KMS-11 (cell line): ENCODE results near the gene ZNF273.

ENCODE experiments used
- H2AFZ ChIP-seq: fragments of 200-600 bp; sonication (generic); 2 replicates; pipeline ENCODE4 v1.6.1; 2016; ENCODE audit warnings: antibody characterized with exemption, mixed run types, low read depth
- H3K27ac ChIP-seq: fragments of 200-600 bp; sonication (generic); 2 replicates; pipeline ENCODE4 v1.6.1; 2016; ENCODE audit warnings: mild to moderate bottlenecking, mixed run types
- H3K27me3 ChIP-seq: fragments of 200-600 bp; sonication (generic); 2 replicates; pipeline ENCODE4 v1.6.1; 2017; ENCODE audit warnings: mild to moderate bottlenecking, low read depth, mixed run types, moderate library complexity; ENCODE audit not compliant: insufficient read depth
- H3K36me3 ChIP-seq: fragments of 200-600 bp; sonication (generic); 2 replicates; pipeline ENCODE4 v1.6.1; 2017; ENCODE audit warnings: mild to moderate bottlenecking, mixed run types; ENCODE audit not compliant: insufficient read depth
- H3K4me1 ChIP-seq: fragments of 200-600 bp; sonication (generic); 2 replicates; pipeline ENCODE4 v1.6.1; 2016; ENCODE audit warnings: mild to moderate bottlenecking, low read depth, mixed run types; ENCODE audit not compliant: poor library complexity, severe bottlenecking
- H3K4me2 ChIP-seq: fragments of 200-600 bp; sonication (generic); 2 replicates; pipeline ENCODE4 v1.7.0; 2016; ENCODE audit warnings: mild to moderate bottlenecking, mixed run types
- H3K4me3 ChIP-seq: fragments of 200-600 bp; sonication (generic); IDR thresholded peaks from 2 replicates; pipeline ENCODE4 v1.6.1; 2017; ENCODE audit warnings: low read depth, low read length, mixed read lengths; ENCODE audit not compliant: insufficient read depth
- H3K79me2 ChIP-seq: fragments of 200-600 bp; sonication (generic); 2 replicates; pipeline ENCODE4 v1.6.1; 2016; ENCODE audit warnings: low read depth, mixed run types; ENCODE audit not compliant: insufficient read depth
- H3K9ac ChIP-seq: fragments of 200-600 bp; sonication (generic); 2 replicates; pipeline ENCODE4 v1.6.1; 2016; ENCODE audit warnings: mild to moderate bottlenecking, mixed run types
- H4K20me1 ChIP-seq: fragments of 200-600 bp; sonication (generic); 2 replicates; pipeline ENCODE4 v1.6.1; 2016; ENCODE audit warnings: mild to moderate bottlenecking, mixed run types; ENCODE audit not compliant: insufficient read depth
- CTCF ChIP-seq: fragments of 200-600 bp; sonication (generic); conservative IDR thresholded peaks from 2 replicates; pipeline ENCODE4 v1.6.1; 2017; ENCODE audit warnings: low read depth, mild to moderate bottlenecking, antibody characterized with exemption, low read length, moderate library complexity, mixed read lengths

ZNF273 gene

GRCh38 chr7:64951250-64951848 lies 48.3 kb downstream of the ZNF273 start:
- H3K4me3 ChIP-seq = no peak overlapping the region
- no peak overlapping the region for H3K27ac ChIP-seq
- no peaks in the 10 kb centered on the region for H4K20me1 ChIP-seq
- no peak overlapping the region for H3K4me2 ChIP-seq
- H3K79me2 ChIP-seq = no peaks in the 10 kb centered on the region
- no peaks in the 10 kb centered on the region for H3K36me3 ChIP-seq
- H3K9ac ChIP-seq = no peak overlapping the region
- peak; percentile 80 for TF ChIP-seq CTCF
- H2AFZ ChIP-seq = no peak overlapping the region
- H3K27me3 ChIP-seq = no peaks in the 10 kb centered on the region
- H3K4me1 ChIP-seq = no peaks in the 10 kb centered on the region

- no peaks in the 10 kb centered on the region for H3K4me1 ChIP-seq
- H3K27ac ChIP-seq = no peak overlapping the region
- H3K4me3 ChIP-seq = no peak overlapping the region
- H3K9ac ChIP-seq = no peak overlapping the region
- no peak overlapping the region for H2AFZ ChIP-seq
- no peaks in the 10 kb centered on the region for H3K36me3 ChIP-seq
- H4K20me1 ChIP-seq = no peaks in the 10 kb centered on the region
- TF ChIP-seq CTCF = no peak
- no peak overlapping the region for H3K4me2 ChIP-seq
- no peaks in the 10 kb centered on the region for H3K79me2 ChIP-seq
- H3K27me3 ChIP-seq = no peaks in the 10 kb centered on the region
These were observed 56.1 kb downstream of the ZNF273 start for GRCh38 chr7:64959072-64959747.

- Histone ChIP-seq H3K4me2 (no peak overlapping the region), H3K9ac (no peak overlapping the region), H3K27ac (no peak overlapping the region), H3K4me1 (no peaks in the 10 kb centered on the region), H3K36me3 (no peaks in the 10 kb centered on the region), H3K4me3 (no peak overlapping the region), H3K79me2 (no peaks in the 10 kb centered on the region), H4K20me1 (no peaks in the 10 kb centered on the region), H2AFZ (no peak overlapping the region), H3K27me3 (no peaks in the 10 kb centered on the region)
- no peak for TF ChIP-seq CTCF
These were observed 62.5 kb downstream of the ZNF273 start for GRCh38 chr7:64965594-64965993.

- H3K27ac ChIP-seq = no peak overlapping the region
- H3K79me2 ChIP-seq = no peaks in the 10 kb centered on the region
- no peaks in the 10 kb centered on the region for H3K4me1 ChIP-seq
- no peak overlapping the region for H3K9ac ChIP-seq
- no peaks in the 10 kb centered on the region for H4K20me1 ChIP-seq
- no peak overlapping the region for H2AFZ ChIP-seq
- no peak overlapping the region for H3K4me2 ChIP-seq
- no peak overlapping the region for H3K4me3 ChIP-seq
- TF ChIP-seq CTCF = no peak
- H3K36me3 ChIP-seq = 0 out of 2 replicates have a peak, but pooled peaks cover 6% of the 10 kb centered on the region
- no peaks in the 10 kb centered on the region for H3K27me3 ChIP-seq
These were observed 75.6 kb downstream of the ZNF273 start for GRCh38 chr7:64978497-64979203.
